Endothelial cell (in vitro differentiated cells): ENCODE data around the gene TMEM273. TPM values are rescaled to one million over a fixed set of nuclear protein-coding genes. Genes with fewer than 3 reads are reported as not detected.

Source experiments
- DNase-seq: peaks from one replicate; pipeline ENCODE4 v3.0.0; 2021; ENCODE audit warnings: low spot score
- H3K27ac Mint-ChIP-seq: one replicate; pipeline ENCODE4 v1.8.0; 2021; ENCODE audit warnings: mixed read lengths, inconsistent platforms; ENCODE audit not compliant: unreplicated experiment
- H3K27me3 Mint-ChIP-seq: one replicate; pipeline ENCODE4 v1.8.0; 2021; ENCODE audit warnings: mild to moderate bottlenecking, moderate library complexity, mixed read lengths, inconsistent platforms; ENCODE audit not compliant: unreplicated experiment
- H3K36me3 Mint-ChIP-seq: one replicate; pipeline ENCODE4 v1.8.0; 2021; ENCODE audit warnings: mild to moderate bottlenecking, low read depth, mixed read lengths, inconsistent platforms; ENCODE audit not compliant: unreplicated experiment
- H3K4me1 Mint-ChIP-seq: one replicate; pipeline ENCODE4 v1.8.0; 2021; ENCODE audit warnings: mild to moderate bottlenecking, mixed read lengths, inconsistent platforms; ENCODE audit not compliant: unreplicated experiment
- H3K4me3 Mint-ChIP-seq: one replicate; pipeline ENCODE4 v1.8.0; 2021; ENCODE audit warnings: mild to moderate bottlenecking, mixed read lengths, inconsistent platforms; ENCODE audit not compliant: unreplicated experiment
- H3K9me3 Mint-ChIP-seq: one replicate; pipeline ENCODE4 v1.8.0; 2021; ENCODE audit warnings: mixed read lengths, inconsistent platforms; ENCODE audit not compliant: unreplicated experiment
- CTCF ChIP-seq: fragments of 200-600 bp; sonication (generic); IDR thresholded peaks from one replicate; pipeline ENCODE4 v1.5.0; 2021; ENCODE audit warnings: antibody characterized with exemption; ENCODE audit not compliant: unreplicated experiment
- total RNA-seq: library from RNA; stranded (reverse); fragmentation: NEBNext Ultra II Directional; extraction: Animal tissue kit (Norgen Biotek cat#: 25700); gene quantifications from one replicate; pipeline ENCODE4 v1.2.1, GENCODE V29; 2021; ENCODE audit not compliant: unreplicated experiment

Gene TMEM273
- total RNA-seq, 1 donor from 2014 or later: 1.6 TPM

GRCh38 chr10:49141541-49142332 lies 46.5 kb downstream of the TMEM273 start:
- Mint-ChIP-seq H3K27me3 (peaks cover 1% of the 10 kb centered on the region), H3K4me1 (no peaks in the 10 kb centered on the region), H3K27ac (no peak overlapping the region), H3K36me3 (no peaks in the 10 kb centered on the region), H3K9me3 (peaks cover 3% of the 10 kb centered on the region), H3K4me3 (no peak overlapping the region)
- no peak for TF ChIP-seq CTCF
- no peak for DNase-seq

DNA sequence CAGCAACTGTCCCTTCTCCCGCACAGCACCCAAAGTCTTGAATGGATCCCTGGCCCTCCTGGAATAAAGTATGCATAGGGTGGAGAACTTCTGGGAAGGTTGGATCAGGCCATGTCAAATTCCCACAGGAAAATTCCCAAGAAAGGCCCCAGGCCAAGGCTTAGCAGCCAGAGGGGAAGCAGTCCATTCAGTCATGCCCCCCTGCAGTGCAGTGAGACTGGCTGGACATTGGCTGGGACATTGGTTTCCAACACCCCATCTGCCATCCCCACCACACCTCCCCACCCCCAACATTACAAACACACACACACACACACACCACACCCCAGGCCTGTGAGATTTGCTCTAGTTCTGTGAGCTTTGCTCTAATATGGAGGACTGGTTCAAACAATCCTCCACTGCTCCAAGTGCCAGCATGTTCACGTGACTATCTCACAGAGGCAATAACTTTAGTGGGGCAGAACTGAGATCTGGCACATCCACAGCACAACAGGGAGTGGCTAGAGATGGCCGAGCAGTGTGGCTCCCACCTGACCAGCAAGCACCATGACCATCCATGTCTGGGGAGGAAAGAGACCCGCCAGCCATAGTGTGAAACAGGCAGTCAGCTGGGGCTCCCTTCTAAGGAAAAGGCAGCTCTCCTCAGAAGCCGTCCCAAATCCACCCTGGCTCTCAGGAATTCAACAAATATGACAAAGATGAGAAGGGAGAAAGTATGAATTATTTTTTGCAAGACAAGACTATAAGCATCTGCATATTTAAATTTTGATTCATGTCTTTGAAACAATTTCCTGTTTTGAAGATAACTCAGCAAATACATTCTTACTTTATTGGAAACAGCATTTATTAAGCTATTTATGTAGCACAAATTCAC lies 47.6 kb downstream of the TMEM273 start:
- no peak for TF ChIP-seq CTCF
- no peak for DNase-seq
- Mint-ChIP-seq H3K27ac (no peak overlapping the region), H3K27me3 (peaks cover 1% of the 10 kb centered on the region), H3K4me1 (no peaks in the 10 kb centered on the region), H3K36me3 (no peaks in the 10 kb centered on the region), H3K9me3 (peaks cover 3% of the 10 kb centered on the region), H3K4me3 (no peak overlapping the region)

- Mint-ChIP-seq H3K4me3 (no peak overlapping the region), H3K4me1 (no peaks in the 10 kb centered on the region), H3K27ac (no peak overlapping the region), H3K9me3 (no peaks in the 10 kb centered on the region), H3K27me3 (peaks cover 1% of the 10 kb centered on the region), H3K36me3 (no peaks in the 10 kb centered on the region)
- TF ChIP-seq CTCF: no peak
- no peak for DNase-seq
Measured at GRCh38 chr10:49139846-49140195, 48.4 kb downstream of the TMEM273 start.

GRCh38 chr10:49139028-49139845 lies 49.0 kb downstream of the TMEM273 start:
- H3K36me3 Mint-ChIP-seq: no peaks in the 10 kb centered on the region
- H3K9me3 Mint-ChIP-seq: no peaks in the 10 kb centered on the region
- no peak for TF ChIP-seq CTCF
- H3K27ac Mint-ChIP-seq: no peak overlapping the region
- H3K4me3 Mint-ChIP-seq: no peak overlapping the region
- H3K4me1 Mint-ChIP-seq: peaks cover 3% of the 10 kb centered on the region
- no peak for DNase-seq
- H3K27me3 Mint-ChIP-seq: peaks cover 1% of the 10 kb centered on the region
